Activated naive CD8-positive, alpha-beta T cell treated with anti-CD3 and anti-CD28 coated beads, Interleukin-2, amount 50 U/mL, for 16 hours (primary cell): ENCODE measurements around the gene NAT16.
"Not testable (repeated sequence)": the region's sequence is repeated elsewhere in the genome, so short reads cannot be mapped to it uniquely, and the experiment has no call there.

ENCODE experiments used
- DNase-seq: peaks from one replicate; pipeline ENCODE4 v3.0.0-alpha.2; 2020; ENCODE audit warnings: low read depth, low spot score

The NAT16 gene

GRCh38 chr7:101159696-101160674 lies 20.1 kb downstream of the NAT16 start:
- no peak for DNase-seq

GRCh38 chr7:101156866-101157589 lies 23.1 kb downstream of the NAT16 start:
- DNase-seq, result no peak

GRCh38 chr7:101156277-101156676 lies 23.8 kb downstream of the NAT16 start:
- no peak for DNase-seq

GRCh38 chr7:101155303-101155702 lies 24.8 kb downstream of the NAT16 start:
- DNase-seq, result no peak

- no peak for DNase-seq
Measured at GRCh38 chr7:101154693-101155102, 25.4 kb downstream of the NAT16 start.

- peak; percentile 74 for DNase-seq
Measured at GRCh38 chr7:101153969-101154692, 26.0 kb downstream of the NAT16 start, which contains the start of gene AP1S1. TSS of gene AP1S1 (plus strand) at chr7:101154476. CDS start at chr7:101154515, 39 bp downstream.

- no peak for DNase-seq
Measured at GRCh38 chr7:101151908-101152651, 28.0 kb downstream of the NAT16 start.

GRCh38 chr7:101140746-101141382 lies 39.2 kb downstream of the NAT16 start:
- no peak for DNase-seq

GRCh38 chr7:101140339-101140699 lies 39.8 kb downstream of the NAT16 start:
- DNase-seq, result no peak

GRCh38 chr7:101138213-101138870 lies 41.8 kb downstream of the NAT16 start:
- peak; percentile 79 for DNase-seq

- DNase-seq, result no peak
Measured at GRCh38 chr7:101137651-101138212, 42.4 kb downstream of the NAT16 start.

GRCh38 chr7:101134399-101134980 lies 45.6 kb downstream of the NAT16 start:
- DNase-seq, result no peak

GRCh38 chr7:101133621-101134398 lies 46.3 kb downstream of the NAT16 start:
- no peak for DNase-seq

GRCh38 chr7:101132626-101133600 lies 47.2 kb downstream of the NAT16 start:
- DNase-seq, result not testable (repeated sequence)

- no peak for DNase-seq
Measured at GRCh38 chr7:101129603-101130117, 50.4 kb downstream of the NAT16 start.

- DNase-seq, result no peak
Measured at GRCh38 chr7:101128040-101128834, 51.9 kb downstream of the NAT16 start.
